Adrenal gland (tissue), 12 donors: ENCODE results near the gene NSD1. TPM values are rescaled to one million over a fixed set of nuclear protein-coding genes. Genes with fewer than 3 reads are reported as not detected.

Experiments used
- DNase-seq, 7 donors: peaks; one replicate each; pipeline ENCODE4 v3.0.0-alpha.2; 2019 to 2020
- H3K27ac ChIP-seq, 5 donors: fragments of 200-600 bp; sonication (generic) in 4 of 5; 1 replicate in 3 of 5; 2 replicates in 2 of 5; pipeline versions ENCODE4 v1.5.1 to v1.8.0; 2016 to 2020; ENCODE audit warnings: mild to moderate bottlenecking in 1 of 5
- H3K27me3 ChIP-seq: fragments of 200-600 bp; 2 replicates; pipeline ENCODE4 v1.8.0; 2021
- H3K36me3 ChIP-seq, 2 donors: fragments of 200-600 bp; replicated peaks in 1 of 2; 1 replicate in 1 of 2; 2 replicates in 1 of 2; pipeline versions ENCODE4 v1.5.1 to v1.8.0; 2018 to 2022
- H3K4me1 ChIP-seq, 2 donors: fragments of 200-600 bp; replicated peaks in 1 of 2; 1 replicate in 1 of 2; 2 replicates in 1 of 2; pipeline versions ENCODE4 v1.5.1 to v1.8.0; 2018 to 2021
- H3K4me3 ChIP-seq, 4 donors: fragments of 200-600 bp; sonication (generic) in 3 of 4; one replicate each; pipeline ENCODE4 v1.5.1; 2016 to 2018
- H3K9me3 ChIP-seq, 3 donors: fragments of 200-600 bp; sonication (generic) in 1 of 3; replicated peaks in 1 of 3; 1 replicate in 2 of 3; 2 replicates in 1 of 3; pipeline versions ENCODE4 v1.5.1 to v1.8.0; 2016 to 2021
- POLR2A ChIP-seq, 2 donors: fragments of 450-650 bp; IDR thresholded peaks; one replicate each; pipeline ENCODE4 v1.6.1; 2017; ENCODE audit warnings: antibody characterized with exemption in 2 of 2, mild to moderate bottlenecking in 2 of 2, moderate library complexity in 1 of 2
- WGBS, 4 donors: extraction: QIAGEN DNeasy Blood & Tissue Kit in 2 of 4; methylation state at CpG; one replicate each; pipeline versions ENCODE4 v1.1.5 to v1.1.7; 2013 to 2017; 5-methylcytosine and 5-hydroxymethylcytosine counted together
- intact Hi-C, 2 donors: fragments of 100-400 bp; cut with DNase I; formaldehyde crosslinking; loops; one replicate each; pipeline versions ENCODE4 v1.14.1 to v1.15.0; 2022 to 2023
- polyA plus RNA-seq, 3 donors: library from polyadenylated mRNA; stranded (reverse); fragments of 200-250 nt in 2 of 3; fragments of 350-450 nt in 1 of 3; fragmentation: Illumina TruSeq in 1 of 3; extraction: RNeasy Lipid Tissue Mini Kit (QIAGEN cat#74804) in 1 of 3; gene quantifications; one replicate each; pipeline ENCODE4 v1.2.3, GENCODE V29; 2013 to 2014
- total RNA-seq, 9 donors: library from RNA; depleted of rRNA in 4 of 9; stranded (reverse); fragments of >200 nt in 4 of 9; fragments of 120-200 nt in 1 of 9; fragmentation: NEBNext Ultra II Directional in 1 of 9; extraction: Animal tissue kit (Norgen Biotek cat#: 25700) in 1 of 9; gene quantifications; one replicate each; pipeline versions ENCODE4 v1.1.0 to v1.2.4, GENCODE V29; 2013 to 2023
- TF ChIP-seq, protein P1 (sequence below), 6 experiments: fragments of 450-650 bp in 4 of 6; fragments of 200-600 bp in 2 of 6; sonication (generic) in 1 of 6; IDR thresholded peaks; 1 replicate in 5 of 6; 2 replicates in 1 of 6; pipeline versions ENCODE4 v1.5.1 to v1.8.0; 2016 to 2021; ENCODE audit warnings: antibody characterized with exemption in 6 of 6, mild to moderate bottlenecking in 2 of 6, moderate library complexity in 1 of 6
- donor health status: healthy with polysubstance abuse.
- donor health status: Bipolar disorder and iron deficiency.
- donor health status: DM: yes; HTN: yes; CAD: no.
- donor health status: DM: no; HTN: no; CAD: no.
- donor health status: DM: no; HTN: no; CAD: no.
- donor health status: DM: yes; HTN: yes; CAD: no.

NSD1 gene
- total and polyA plus RNA-seq, 12 donors, result 6.4 to 73.9 (median 44.3) TPM

DNA sequence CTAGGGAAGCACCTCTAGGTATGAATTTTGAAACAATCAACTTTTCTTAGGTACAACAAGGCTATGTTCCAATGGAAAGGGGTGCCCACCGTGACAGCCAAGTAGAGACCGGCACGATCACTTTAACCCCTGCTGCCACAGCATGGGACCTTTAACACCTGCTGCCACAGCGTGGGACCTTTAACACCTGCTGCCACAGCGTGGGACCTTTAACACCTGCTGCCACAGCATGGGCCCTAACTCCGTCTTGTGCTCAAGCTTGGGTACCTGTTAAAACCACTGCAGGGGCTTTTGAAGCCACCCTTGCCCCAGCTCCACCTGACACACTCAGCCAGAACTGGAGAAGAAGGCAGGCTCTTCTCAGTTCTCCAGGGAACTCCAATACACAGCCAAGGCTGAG, 196.3 kb downstream of the NSD1 start:
- no peak for DNase-seq
- intact Hi-C loops, result no loop called here
- no peaks in the 10 kb centered on the region for H3K9me3 ChIP-seq
- 87 to 91% (median 90%) methylated on average over 3 to 6 of the region's 6 CpGs for WGBS, 4 donors
- H3K4me1 ChIP-seq, result no peaks in the 10 kb centered on the region
- no peak overlapping the region for H3K4me3 ChIP-seq
- H3K27me3 ChIP-seq, result no peaks in the 10 kb centered on the region
- TF ChIP-seq, protein P1, sequence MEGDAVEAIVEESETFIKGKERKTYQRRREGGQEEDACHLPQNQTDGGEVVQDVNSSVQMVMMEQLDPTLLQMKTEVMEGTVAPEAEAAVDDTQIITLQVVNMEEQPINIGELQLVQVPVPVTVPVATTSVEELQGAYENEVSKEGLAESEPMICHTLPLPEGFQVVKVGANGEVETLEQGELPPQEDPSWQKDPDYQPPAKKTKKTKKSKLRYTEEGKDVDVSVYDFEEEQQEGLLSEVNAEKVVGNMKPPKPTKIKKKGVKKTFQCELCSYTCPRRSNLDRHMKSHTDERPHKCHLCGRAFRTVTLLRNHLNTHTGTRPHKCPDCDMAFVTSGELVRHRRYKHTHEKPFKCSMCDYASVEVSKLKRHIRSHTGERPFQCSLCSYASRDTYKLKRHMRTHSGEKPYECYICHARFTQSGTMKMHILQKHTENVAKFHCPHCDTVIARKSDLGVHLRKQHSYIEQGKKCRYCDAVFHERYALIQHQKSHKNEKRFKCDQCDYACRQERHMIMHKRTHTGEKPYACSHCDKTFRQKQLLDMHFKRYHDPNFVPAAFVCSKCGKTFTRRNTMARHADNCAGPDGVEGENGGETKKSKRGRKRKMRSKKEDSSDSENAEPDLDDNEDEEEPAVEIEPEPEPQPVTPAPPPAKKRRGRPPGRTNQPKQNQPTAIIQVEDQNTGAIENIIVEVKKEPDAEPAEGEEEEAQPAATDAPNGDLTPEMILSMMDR (IDR thresholded peaks at IDR 0.05), result no peak
- no peak for TF ChIP-seq POLR2A (IDR thresholded peaks at IDR 0.05)
- peaks cover 0 to 53% of the 10 kb centered on the region in 2 donors for H3K36me3 ChIP-seq
- H3K27ac ChIP-seq, result no peak overlapping the region

DNA sequence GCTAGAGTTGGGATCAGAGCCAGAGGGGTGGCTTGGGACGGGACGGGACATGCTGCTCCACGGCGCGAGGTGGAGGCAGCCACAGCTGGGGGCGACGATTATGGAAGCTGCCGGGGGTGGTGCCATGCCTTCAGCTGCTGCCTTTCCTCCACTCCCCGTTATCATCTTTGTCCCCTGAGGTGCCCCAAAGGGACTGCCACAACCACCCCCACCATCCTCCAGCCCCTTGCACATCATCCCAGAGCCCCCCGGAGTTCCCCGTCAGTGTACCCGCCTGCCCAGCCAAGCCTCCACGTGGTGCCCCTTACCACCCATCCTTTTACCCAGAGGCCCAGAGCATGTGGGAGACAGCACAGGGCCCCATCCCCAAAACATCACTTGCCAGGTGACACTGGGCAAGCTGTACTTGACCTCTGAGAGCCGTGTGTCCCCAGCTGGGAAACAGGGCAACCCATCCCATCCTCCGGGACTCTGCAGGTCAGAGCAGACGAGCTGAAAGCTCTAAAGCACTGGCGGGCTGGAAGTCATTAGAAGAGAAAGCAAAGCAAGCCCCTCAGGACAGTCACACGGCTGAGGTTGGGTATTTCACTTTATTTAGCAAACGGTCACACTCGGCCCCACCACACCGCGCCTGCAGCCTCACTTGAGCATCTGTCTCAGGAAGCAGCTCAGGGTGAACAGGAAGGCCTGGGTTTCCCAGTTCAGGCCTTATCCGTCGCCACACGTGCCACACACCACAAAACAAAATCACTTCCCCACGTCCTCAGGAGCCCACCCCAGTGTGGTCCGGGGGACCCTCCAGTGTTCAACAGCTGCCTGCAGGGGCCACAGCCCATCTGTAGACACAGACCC, 197.6 kb downstream of the NSD1 start:
- H3K36me3 ChIP-seq, result peaks cover 0 to 66% of the 10 kb centered on the region in 2 donors

DNA sequence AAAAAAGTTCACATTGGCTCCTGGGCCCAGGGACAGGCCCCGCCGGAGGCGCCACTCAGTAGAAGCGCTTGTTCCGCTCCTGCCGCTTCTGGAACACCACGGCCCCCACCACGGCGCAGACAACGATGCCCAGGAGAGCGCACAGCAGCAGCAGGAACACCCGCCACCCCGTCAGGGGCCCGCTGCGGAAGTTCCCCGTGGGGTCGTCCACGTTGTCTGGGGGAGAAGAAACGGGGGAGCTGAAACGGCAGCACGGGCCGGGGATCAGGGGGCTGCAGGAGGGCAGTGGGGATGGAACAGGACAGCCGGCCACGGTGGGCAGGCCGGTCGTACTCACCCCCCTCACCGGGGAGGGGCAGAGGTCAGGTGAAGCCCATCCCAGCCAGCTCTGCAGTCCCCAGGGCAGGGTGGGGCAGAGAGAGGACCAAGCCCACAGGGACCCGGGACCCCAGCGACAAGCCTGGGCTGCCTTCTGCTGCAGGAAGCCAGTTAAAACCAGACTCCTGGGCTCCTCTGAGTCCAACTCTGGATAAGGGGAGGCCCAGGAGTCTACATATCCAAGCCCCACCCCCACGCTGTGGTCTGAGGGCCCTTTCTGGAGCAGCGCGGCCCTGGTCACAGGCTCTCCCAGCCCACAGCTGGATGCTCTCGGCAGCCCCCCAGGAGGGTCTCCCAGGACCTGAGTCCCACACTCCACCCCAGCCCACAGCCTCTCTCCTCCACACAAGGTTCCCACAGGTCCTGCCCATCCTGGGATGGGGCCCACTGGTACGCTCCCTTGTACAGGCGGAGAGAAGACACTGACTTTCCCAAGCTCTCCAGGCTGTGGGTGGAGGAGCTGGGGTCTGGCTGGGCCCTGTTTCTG, 198.7 kb downstream of the NSD1 start:
- no peak for DNase-seq
- no peak overlapping the region for H3K27ac ChIP-seq
- H3K9me3 ChIP-seq, result no peaks in the 10 kb centered on the region
- no peak overlapping the region for H3K4me3 ChIP-seq
- no peaks in the 10 kb centered on the region for H3K27me3 ChIP-seq
- peaks cover 0 to 76% of the 10 kb centered on the region in 2 donors for H3K36me3 ChIP-seq
- no peak for TF ChIP-seq POLR2A (IDR thresholded peaks at IDR 0.05)
- TF ChIP-seq, protein P1 (IDR thresholded peaks at IDR 0.05), result no peak
- WGBS, 4 donors, result 85 to 90% (median 87%) methylated on average over 22 to 35 of the region's 35 CpGs
- intact Hi-C loops, result no loop called here
- no peaks in the 10 kb centered on the region for H3K4me1 ChIP-seq

More for the DNA sequence above, 197.6 kb downstream of the NSD1 start:
- Histone ChIP-seq H3K4me3 (no peak overlapping the region), H3K27ac (no peak overlapping the region), H3K9me3 (no peaks in the 10 kb centered on the region), H3K4me1 (no peaks in the 10 kb centered on the region), H3K27me3 (no peaks in the 10 kb centered on the region)
- no peak for TF ChIP-seq POLR2A (IDR thresholded peaks at IDR 0.05)
- no peak for DNase-seq
- 79 to 85% (median 81%) methylated on average over 17 to 27 of the region's 27 CpGs for WGBS, 4 donors
- intact Hi-C loops, result no loop called here

DNA sequence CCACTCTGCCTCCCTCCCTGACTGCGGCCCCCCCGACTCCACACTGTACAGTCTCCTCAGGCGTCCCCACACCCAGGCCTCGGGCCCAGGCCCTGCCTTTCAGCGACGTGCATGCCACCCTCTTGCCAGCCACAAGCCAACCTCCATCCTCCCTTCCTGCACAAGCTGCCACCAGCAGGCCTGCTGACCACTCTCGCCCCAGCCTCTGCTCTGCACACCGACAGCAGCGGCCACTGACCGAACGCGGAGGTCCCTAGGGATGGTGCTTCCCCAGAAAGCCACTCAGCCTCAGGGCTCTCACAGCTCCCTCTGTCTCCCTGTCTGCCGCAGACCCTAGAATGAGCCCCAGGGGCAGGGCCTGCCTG, 199.3 kb downstream of the NSD1 start:
- Histone ChIP-seq H3K27me3 (no peaks in the 10 kb centered on the region), H3K27ac (no peak overlapping the region), H3K36me3 (peaks cover 0 to 83% of the 10 kb centered on the region in 2 donors), H3K4me3 (no peak overlapping the region), H3K9me3 (no peaks in the 10 kb centered on the region), H3K4me1 (no peaks in the 10 kb centered on the region)
- TF ChIP-seq POLR2A (IDR thresholded peaks at IDR 0.05), result no peak
- TF ChIP-seq, protein P1 (IDR thresholded peaks at IDR 0.05), result no peak
- no peak for DNase-seq
- WGBS, 4 donors, result 87 to 95% (median 92%) methylated on average over 12 to 13 of the region's 13 CpGs
- intact Hi-C loops, result no loop called here
